ENCODE data around the gene FEM1C. TPM values are rescaled to one million over a fixed set of nuclear protein-coding genes. Genes with fewer than 3 reads are reported as not detected.
A peak's percentile ranks its signal among the peaks of the same experiment; 100 is the strongest.

The FEM1C gene
- total and polyA plus RNA-seq, 2 of the 4 experiments (the other 2 are of a cell fraction) = 6.3 to 21.5 TPM

DNA sequence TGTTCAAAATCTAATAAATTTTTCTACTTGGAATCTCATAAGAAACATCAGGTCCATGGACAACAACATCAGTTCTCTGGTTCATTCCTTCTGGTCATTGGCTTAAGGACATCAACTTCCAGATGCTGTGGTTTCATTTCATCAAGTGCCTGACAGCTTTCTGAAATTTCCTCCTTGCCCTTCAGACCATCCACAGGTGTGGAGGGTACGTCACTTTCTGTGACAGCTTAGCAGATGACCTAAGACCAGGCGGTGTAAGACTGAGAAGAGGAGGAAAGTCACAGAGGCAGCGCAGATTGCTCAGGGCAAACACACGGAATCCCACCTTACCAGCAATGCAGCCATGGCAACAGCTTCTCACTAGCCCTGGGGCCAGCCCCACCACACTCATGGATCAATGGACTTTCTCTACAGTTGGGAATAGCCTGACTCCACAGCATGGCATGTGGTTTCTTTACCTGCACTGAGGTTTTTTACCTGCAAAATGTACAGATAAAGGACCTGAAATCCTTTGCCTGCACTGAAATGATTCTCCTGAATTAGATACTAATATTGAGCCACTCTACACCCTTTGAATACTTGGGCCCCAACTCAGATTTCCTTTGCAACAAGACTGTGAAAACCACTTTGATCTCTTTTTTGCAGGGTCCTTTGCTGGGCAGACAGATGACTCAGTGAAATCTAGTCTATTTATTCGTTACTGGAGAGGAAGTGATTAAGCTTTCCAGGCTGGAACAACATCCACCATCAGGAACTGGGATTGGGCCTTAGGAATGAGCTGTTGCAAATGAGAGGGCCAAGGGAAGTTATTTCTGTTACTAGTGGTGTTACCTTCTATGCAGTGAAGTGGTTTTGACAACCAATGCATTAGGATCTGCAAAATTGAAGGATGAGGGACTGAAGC, 30.8 kb upstream of the FEM1C start (continued):
- TF ChIP-seq, protein P1, sequence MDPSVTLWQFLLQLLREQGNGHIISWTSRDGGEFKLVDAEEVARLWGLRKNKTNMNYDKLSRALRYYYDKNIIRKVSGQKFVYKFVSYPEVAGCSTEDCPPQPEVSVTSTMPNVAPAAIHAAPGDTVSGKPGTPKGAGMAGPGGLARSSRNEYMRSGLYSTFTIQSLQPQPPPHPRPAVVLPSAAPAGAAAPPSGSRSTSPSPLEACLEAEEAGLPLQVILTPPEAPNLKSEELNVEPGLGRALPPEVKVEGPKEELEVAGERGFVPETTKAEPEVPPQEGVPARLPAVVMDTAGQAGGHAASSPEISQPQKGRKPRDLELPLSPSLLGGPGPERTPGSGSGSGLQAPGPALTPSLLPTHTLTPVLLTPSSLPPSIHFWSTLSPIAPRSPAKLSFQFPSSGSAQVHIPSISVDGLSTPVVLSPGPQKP (IDR thresholded peaks at IDR 0.05; ENCODE audit: borderline replicate concordance, low read depth, low read length) = no peak

DNA sequence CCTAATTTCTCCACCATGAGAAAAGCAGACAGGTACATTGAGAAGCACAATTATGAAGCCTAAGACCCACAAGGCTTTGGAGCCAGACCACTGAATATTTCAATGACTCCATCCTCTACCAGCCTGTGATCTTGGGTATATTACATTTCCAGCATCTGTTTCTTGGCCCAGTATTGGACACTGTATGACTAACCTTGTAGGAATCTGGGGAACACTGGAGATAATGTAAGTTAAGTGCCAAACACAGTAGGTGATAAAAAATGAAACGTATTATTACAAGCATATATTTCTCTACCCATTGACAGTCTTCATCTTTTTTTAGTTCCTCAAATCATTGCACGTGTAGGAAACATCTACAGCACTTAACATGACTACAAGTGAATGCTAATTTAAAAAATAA, 28.6 kb upstream of the FEM1C start:
- no peak overlapping the region for H4K8ac ChIP-seq (ENCODE audit: low read depth in 2 of 2, low read length in 2 of 2)
- H3K27me3 ChIP-seq (ENCODE audit: control insufficient read depth, insufficient read depth, low read length) = no peaks in the 10 kb centered on the region
- no peak overlapping the region for H3K4ac ChIP-seq (ENCODE audit: low read depth, low read length)
- peak; percentile 57 for ATAC-seq (ENCODE audit: low read depth)
- H4K5ac ChIP-seq (ENCODE audit: low read depth, low read length) = no peak overlapping the region
- H3K56ac ChIP-seq (ENCODE audit: extremely low read depth, insufficient read depth, low read length) = no peak overlapping the region
- H3K4me2 ChIP-seq (ENCODE audit: low read depth, low read length) = no peak overlapping the region
- H2BK15ac ChIP-seq (ENCODE audit: low read depth, low read length) = no peak overlapping the region
- no peak overlapping the region for H2BK120ac ChIP-seq (ENCODE audit: low read depth, low read length)
- CTCF ChIA-PET = interaction anchor here (0.9 kb wide), 1 partner anchor 14 kb away, joined by 3 read pairs; no protein-coding TSS in a partner anchor
- no peak overlapping the region for H2BK5ac ChIP-seq (ENCODE audit: low read depth, low read length, poor library complexity, severe bottlenecking)
- no peak overlapping the region for H2AK9ac ChIP-seq (replicated peaks; ENCODE audit: low read depth, low read length, poor library complexity)
- no peak overlapping the region; the same call in 1 of the 2 replicates for H3K23ac ChIP-seq (ENCODE audit: low read depth, low read length)
- H3K9me3 ChIP-seq (ENCODE audit: control insufficient read depth, insufficient read depth, low read length) = peaks cover 3% of the 10 kb centered on the region; the same call in 1 of the 2 replicates
- in situ Hi-C loops (cut with MboI; ENCODE audit: low sequenced_read_pairs) (no loop called here), intact Hi-C loops (cut with micrococcal nuclease) (no loop called here), dilution Hi-C loops (cut with HindIII; ENCODE audit: low sequenced_read_pairs, unreplicated experiment) (no loop called here)
- DNase-seq = peak; percentile 67
- no peak overlapping the region for H3K4me3 ChIP-seq (ENCODE audit: insufficient read depth, low read depth, low read length)
- H3K14ac ChIP-seq (replicated peaks; ENCODE audit: low read depth, low read length) = no peak overlapping the region
- H3K27ac ChIP-seq (ENCODE audit: insufficient read depth, low read length) = no peak overlapping the region
- H2AK5ac ChIP-seq (ENCODE audit: low read depth, low read length) = no peak overlapping the region
- BruUV-seq (replicated peaks) = no TSS peak
- no peaks in the 10 kb centered on the region for H3K36me3 ChIP-seq (ENCODE audit: control insufficient read depth, insufficient read depth, low read length)
- peaks cover 5% of the 10 kb centered on the region; the same call in 1 of the 2 replicates for H3K9me1 ChIP-seq (ENCODE audit: insufficient read depth, low read length)
- no peak overlapping the region for H3K9ac ChIP-seq (ENCODE audit: low read depth, low read length)
- no peak overlapping the region for H2BK20ac ChIP-seq (ENCODE audit: low read depth, low read length)
- H3K4me1 ChIP-seq (ENCODE audit: control insufficient read depth, insufficient read depth, low read length) = peaks cover 5% of the 10 kb centered on the region; the same call in 1 of the 2 replicates
- WGBS, 2 experiments (ENCODE audit: extremely low coverage in 2 of 2, insufficient read length in 1 of 2) = no CpG with 5 or more reads among the region's 2 CpGs
- H3K79me1 ChIP-seq (ENCODE audit: low read depth in 1 of 2, low read length in 2 of 2) = peaks cover 5 to 16% of the 10 kb centered on the region in 2 experiments; a peak in 2 of 4 replicates
- no peak overlapping the region for H3K18ac ChIP-seq (ENCODE audit: low read depth, low read length)
- H2AFZ ChIP-seq (replicated peaks; ENCODE audit: low read length, poor library complexity) = no peak overlapping the region
- POLR2A ChIA-PET (ENCODE audit: unreplicated experiment) = no interaction called here
- no peaks in the 10 kb centered on the region for H4K20me1 ChIP-seq (ENCODE audit: insufficient read depth, low read length)
- no peak overlapping the region for H4K91ac ChIP-seq (ENCODE audit: insufficient read depth, low read depth, low read length)
- TF ChIP-seq, protein P1 (IDR thresholded peaks at IDR 0.05; ENCODE audit: borderline replicate concordance, low read depth, low read length) = no peak
- TF ChIP-seq, protein P2, sequence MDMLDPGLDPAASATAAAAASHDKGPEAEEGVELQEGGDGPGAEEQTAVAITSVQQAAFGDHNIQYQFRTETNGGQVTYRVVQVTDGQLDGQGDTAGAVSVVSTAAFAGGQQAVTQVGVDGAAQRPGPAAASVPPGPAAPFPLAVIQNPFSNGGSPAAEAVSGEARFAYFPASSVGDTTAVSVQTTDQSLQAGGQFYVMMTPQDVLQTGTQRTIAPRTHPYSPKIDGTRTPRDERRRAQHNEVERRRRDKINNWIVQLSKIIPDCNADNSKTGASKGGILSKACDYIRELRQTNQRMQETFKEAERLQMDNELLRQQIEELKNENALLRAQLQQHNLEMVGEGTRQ (IDR thresholded peaks at IDR 0.05; ENCODE audit: low read depth, low read length) = no peak
- TF ChIP-seq FOS (IDR thresholded peaks at IDR 0.05; ENCODE audit: low read depth, low read length) = no peak
- no peak for TF ChIP-seq RAD21 (IDR thresholded peaks at IDR 0.05; ENCODE audit: low read length)
- TF ChIP-seq SMC3 (IDR thresholded peaks at IDR 0.05; ENCODE audit: low read depth, low read length) = no peak
- TF ChIP-seq MAFK (IDR thresholded peaks at IDR 0.05; ENCODE audit: low read depth, low read length) = no peak
- TF ChIP-seq RFX5 (IDR thresholded peaks at IDR 0.05; ENCODE audit: low read depth, low read length) = no peak
- TF ChIP-seq RCOR1 (IDR thresholded peaks at IDR 0.05; ENCODE audit: insufficient replicate concordance, low read length) = no peak
- no peak for TF ChIP-seq NFE2L2 (IDR thresholded peaks at IDR 0.05; ENCODE audit: low read depth, low read length)
